Mesodermal cell (in vitro differentiated cells): ENCODE results near the gene MAPT.

Experiments
- H3K27ac ChIP-seq: 2 replicates; pipeline ENCODE4 v1.7.0; 2013; ENCODE audit warnings: mild to moderate bottlenecking, low read depth, low read length, moderate library complexity; ENCODE audit not compliant: severe bottlenecking
- H3K36me3 ChIP-seq: 2 replicates; pipeline ENCODE4 v1.7.1; 2013; ENCODE audit warnings: mild to moderate bottlenecking, low read length, moderate library complexity; ENCODE audit not compliant: control insufficient read depth, insufficient read depth
- H3K4me1 ChIP-seq: one replicate; pipeline ENCODE4 v1.7.1; 2013; ENCODE audit warnings: mild to moderate bottlenecking, low read length; ENCODE audit not compliant: insufficient read depth, control insufficient read depth, poor library complexity, severe bottlenecking
- H3K4me3 ChIP-seq: 2 replicates; pipeline ENCODE4 v1.7.0; 2013; ENCODE audit warnings: low read length, control low read depth, mild to moderate bottlenecking; ENCODE audit not compliant: insufficient read depth, poor library complexity, severe bottlenecking; ENCODE audit errors: extremely low read depth
- H3K9me3 ChIP-seq: 2 replicates; pipeline ENCODE4 v1.7.1; 2013; ENCODE audit warnings: mild to moderate bottlenecking, low read length, moderate library complexity; ENCODE audit not compliant: control insufficient read depth
- WGBS, 2 experiments: methylation state at CpG; one replicate each; pipeline ENCODE4 v1.1.5; 2013; ENCODE audit warnings: missing lambda C conversion rate in 2 of 2; ENCODE audit not compliant: insufficient coverage in 2 of 2; 5-methylcytosine and 5-hydroxymethylcytosine counted together

Gene MAPT

GRCh38 chr17:45980855-45981254, 86.5 kb downstream of the MAPT start:
- 76 to 81% methylated on average over 3 to 5 of the region's 6 CpGs for WGBS, 2 experiments
- no peak overlapping the region for H3K27ac ChIP-seq
- H3K36me3 ChIP-seq: no peaks in the 10 kb centered on the region
- H3K9me3 ChIP-seq: no peaks in the 10 kb centered on the region
- peaks cover 29% of the 10 kb centered on the region for H3K4me1 ChIP-seq
- H3K4me3 ChIP-seq: no peak overlapping the region

GRCh38 chr17:45981306-45981705, 87.0 kb downstream of the MAPT start:
- no peaks in the 10 kb centered on the region for H3K9me3 ChIP-seq
- WGBS, 2 experiments: 91 to 92% methylated on average over 7 of the region's 7 CpGs

GRCh38 chr17:45982791-45983613, 88.6 kb downstream of the MAPT start:
- Histone ChIP-seq H3K4me1 (peaks cover 8% of the 10 kb centered on the region), H3K9me3 (no peaks in the 10 kb centered on the region), H3K27ac (no peak overlapping the region), H3K36me3 (no peaks in the 10 kb centered on the region), H3K4me3 (no peak overlapping the region)
- 93 to 95% methylated on average over 29 to 35 of the region's 41 CpGs for WGBS, 2 experiments

More at GRCh38 chr17:45981306-45981705, 87.0 kb downstream of the MAPT start:
- Histone ChIP-seq H3K36me3 (no peaks in the 10 kb centered on the region), H3K4me1 (peaks cover 25% of the 10 kb centered on the region), H3K4me3 (no peak overlapping the region), H3K27ac (no peak overlapping the region)

GRCh38 chr17:45983614-45984310, 89.4 kb downstream of the MAPT start:
- H3K9me3 ChIP-seq: no peaks in the 10 kb centered on the region
- no peaks in the 10 kb centered on the region for H3K36me3 ChIP-seq
- no peak overlapping the region for H3K4me3 ChIP-seq
- 80 to 86% methylated on average over 27 to 31 of the region's 31 CpGs for WGBS, 2 experiments
- peaks cover 3% of the 10 kb centered on the region for H3K4me1 ChIP-seq
- no peak overlapping the region for H3K27ac ChIP-seq

GRCh38 chr17:45984368-45984767, 90.0 kb downstream of the MAPT start:
- H3K4me3 ChIP-seq: no peak overlapping the region
- WGBS, 2 experiments: 90 to 98% methylated on average over 4 to 5 of the region's 5 CpGs
- no peak overlapping the region for H3K27ac ChIP-seq
- H3K4me1 ChIP-seq: peaks cover 1% of the 10 kb centered on the region
- no peaks in the 10 kb centered on the region for H3K36me3 ChIP-seq
- H3K9me3 ChIP-seq: no peaks in the 10 kb centered on the region

- Histone ChIP-seq H3K4me3 (no peak overlapping the region), H3K27ac (no peak overlapping the region), H3K4me1 (no peaks in the 10 kb centered on the region), H3K9me3 (peaks cover 9% of the 10 kb centered on the region), H3K36me3 (no peaks in the 10 kb centered on the region)
- WGBS, 2 experiments: 91 to 96% methylated on average over 4 of the region's 4 CpGs
These were observed 91.1 kb downstream of the MAPT start for GRCh38 chr17:45985447-45985846.

- Histone ChIP-seq H3K36me3 (no peaks in the 10 kb centered on the region), H3K9me3 (peaks cover 9% of the 10 kb centered on the region), H3K27ac (no peak overlapping the region), H3K4me3 (no peak overlapping the region), H3K4me1 (no peaks in the 10 kb centered on the region)
- WGBS, 2 experiments: 88 to 98% methylated on average over 4 of the region's 4 CpGs
These were observed 91.7 kb downstream of the MAPT start for GRCh38 chr17:45986056-45986455.

GRCh38 chr17:45987706-45988105, 93.4 kb downstream of the MAPT start:
- Histone ChIP-seq H3K36me3 (no peaks in the 10 kb centered on the region), H3K4me3 (no peak overlapping the region), H3K9me3 (peaks cover 9% of the 10 kb centered on the region), H3K27ac (no peak overlapping the region), H3K4me1 (no peaks in the 10 kb centered on the region)
- WGBS, 2 experiments: 91% methylated on average over 4 of the region's 5 CpGs; no CpG with 5 or more reads in 1 of the 2 experiments

GRCh38 chr17:45989759-45990158, 95.4 kb downstream of the MAPT start:
- Histone ChIP-seq H3K36me3 (no peaks in the 10 kb centered on the region), H3K4me1 (no peaks in the 10 kb centered on the region), H3K4me3 (no peak overlapping the region), H3K27ac (no peak overlapping the region), H3K9me3 (peaks cover 9% of the 10 kb centered on the region)
- no CpG with 5 or more reads among the region's 3 CpGs for WGBS, 2 experiments

- peaks cover 9% of the 10 kb centered on the region for H3K9me3 ChIP-seq
- no peaks in the 10 kb centered on the region for H3K4me1 ChIP-seq
- no peaks in the 10 kb centered on the region for H3K36me3 ChIP-seq
- H3K27ac ChIP-seq: no peak overlapping the region
- no peak overlapping the region for H3K4me3 ChIP-seq
- WGBS, 2 experiments: 95 to 96% methylated on average over 4 to 5 of the region's 6 CpGs
These were observed 96.5 kb downstream of the MAPT start for GRCh38 chr17:45990886-45991285.

GRCh38 chr17:45991341-45991740, 97.0 kb downstream of the MAPT start:
- 85 to 95% methylated on average over 9 to 10 of the region's 10 CpGs for WGBS, 2 experiments
- H3K9me3 ChIP-seq: peaks cover 9% of the 10 kb centered on the region
- no peak overlapping the region for H3K4me3 ChIP-seq
- no peaks in the 10 kb centered on the region for H3K4me1 ChIP-seq
- no peak overlapping the region for H3K27ac ChIP-seq
- H3K36me3 ChIP-seq: no peaks in the 10 kb centered on the region
